Middle frontal gyrus (tissue), 1 donor: ENCODE data around the gene PTPRN2.

Experiments
- DNase-seq: peaks from one replicate; pipeline ENCODE4 v3.0.0-alpha.2; 2015; ENCODE audit warnings: low spot score; ENCODE audit errors: extremely low spot score

PTPRN2 gene

GRCh38 chr7:158404031-158404761 lies 183.4 kb downstream of the PTPRN2 start:
- no peak for DNase-seq

- no peak for DNase-seq
Measured at GRCh38 chr7:158403013-158403821, 184.4 kb downstream of the PTPRN2 start.

GRCh38 chr7:158402471-158402870 lies 185.2 kb downstream of the PTPRN2 start:
- DNase-seq: no peak

GRCh38 chr7:158401826-158402225 lies 185.8 kb downstream of the PTPRN2 start:
- DNase-seq: no peak

- DNase-seq: no peak
Measured at GRCh38 chr7:158401295-158401694, 186.3 kb downstream of the PTPRN2 start.

GRCh38 chr7:158400601-158401225 lies 186.9 kb downstream of the PTPRN2 start:
- no peak for DNase-seq

- no peak for DNase-seq
Measured at GRCh38 chr7:158399762-158400161, 187.9 kb downstream of the PTPRN2 start.

- DNase-seq: no peak
Measured at GRCh38 chr7:158398750-158399149, 188.9 kb downstream of the PTPRN2 start.

- DNase-seq: no peak
Measured at GRCh38 chr7:158397885-158398284, 189.7 kb downstream of the PTPRN2 start.

- DNase-seq: no peak
Measured at GRCh38 chr7:158396982-158397862, 190.4 kb downstream of the PTPRN2 start.

GRCh38 chr7:158396301-158396905 lies 191.2 kb downstream of the PTPRN2 start:
- no peak for DNase-seq

- DNase-seq: no peak
Measured at GRCh38 chr7:158395780-158396278, 191.8 kb downstream of the PTPRN2 start.

GRCh38 chr7:158395349-158395748 lies 192.3 kb downstream of the PTPRN2 start:
- DNase-seq: no peak

- DNase-seq: no peak
Measured at GRCh38 chr7:158394936-158395335, 192.7 kb downstream of the PTPRN2 start.

GRCh38 chr7:158393926-158394625 lies 193.5 kb downstream of the PTPRN2 start:
- DNase-seq: no peak

GRCh38 chr7:158392251-158392650 lies 195.4 kb downstream of the PTPRN2 start:
- no peak for DNase-seq

GRCh38 chr7:158391541-158391940 lies 196.1 kb downstream of the PTPRN2 start:
- no peak for DNase-seq

GRCh38 chr7:158391141-158391540 lies 196.5 kb downstream of the PTPRN2 start:
- no peak for DNase-seq

GRCh38 chr7:158390460-158390859 lies 197.2 kb downstream of the PTPRN2 start:
- no peak for DNase-seq
